ENCODE measurements around the gene CDH16.
"Not testable (repeated sequence)": the region's sequence is repeated elsewhere in the genome, so short reads cannot be mapped to it uniquely, and the experiment has no call there.

Gene CDH16

DNA sequence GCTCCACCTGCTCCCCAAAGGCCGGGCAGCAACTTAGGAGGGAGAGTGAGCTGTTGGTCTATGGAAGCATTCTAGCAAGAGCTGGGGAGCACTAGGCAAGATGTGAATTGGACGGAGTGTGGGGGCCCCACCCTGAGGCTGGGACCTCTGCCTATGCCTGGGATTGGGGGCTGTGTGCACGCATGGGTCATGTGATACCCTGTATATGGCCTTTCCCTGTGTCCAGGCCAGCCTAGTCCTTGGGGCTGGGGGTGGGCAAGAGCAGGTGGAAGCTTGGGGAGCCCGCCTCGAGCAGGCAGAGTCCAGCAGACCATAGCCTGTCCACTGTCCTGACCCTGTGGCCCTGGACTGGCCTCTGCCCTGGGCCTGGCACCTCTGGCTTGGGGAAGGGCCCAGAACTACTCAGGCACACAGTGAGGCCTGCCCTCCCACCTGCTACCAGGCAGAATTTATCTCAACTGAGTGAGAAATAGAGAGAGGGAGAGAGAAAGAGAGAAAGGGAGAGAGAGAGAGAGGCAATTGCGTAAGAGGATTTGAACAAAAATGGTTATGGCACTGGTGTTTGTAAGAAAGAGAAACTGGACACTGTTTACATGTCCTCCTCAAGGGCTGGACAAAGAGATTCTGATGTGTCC lies 19.3 kb downstream of the CDH16 start:
- Histone ChIP-seq H3K27me3 (ENCODE audit: control insufficient read depth, insufficient read depth, low read length) (no peaks in the 10 kb centered on the region), H3K4me2 (ENCODE audit: low read length) (peak overlapping the region; percentile 39), H3K4me1 (ENCODE audit: control insufficient read depth, insufficient read depth, low read length) (peaks cover 13% of the 10 kb centered on the region), H3K9me3 (replicated peaks; ENCODE audit: low read length) (no peaks in the 10 kb centered on the region), H3K9ac (ENCODE audit: low read depth, low read length) (no peak overlapping the region), H3K36me3 (ENCODE audit: insufficient read depth, low read length) (no peaks in the 10 kb centered on the region), H3K4me3 (ENCODE audit: low read length) (no peak overlapping the region)

DNA sequence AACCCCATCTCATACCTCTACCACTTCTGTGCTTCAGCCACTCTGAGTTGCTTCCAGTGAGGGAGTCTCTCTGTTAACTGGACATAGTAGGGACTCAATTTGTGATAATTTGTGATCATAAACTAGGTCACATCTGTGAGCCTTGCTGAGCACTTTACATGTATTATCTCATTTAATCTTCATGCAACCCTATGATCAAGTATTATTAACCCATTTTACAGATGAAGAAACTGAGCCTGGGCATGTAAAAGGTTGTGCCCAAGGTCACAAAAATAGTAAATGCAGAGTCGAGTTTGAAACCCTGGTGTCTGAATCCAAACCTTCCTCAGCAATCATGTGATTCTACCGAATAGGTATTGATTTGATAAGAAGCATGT lies 19.8 kb downstream of the CDH16 start:
- no peak overlapping the region for H3K4me3 ChIP-seq (ENCODE audit: low read length)
- H3K27me3 ChIP-seq (ENCODE audit: control insufficient read depth, insufficient read depth, low read length): no peaks in the 10 kb centered on the region
- H3K9ac ChIP-seq (ENCODE audit: low read depth, low read length): no peak overlapping the region
- peaks cover 13% of the 10 kb centered on the region for H3K4me1 ChIP-seq (ENCODE audit: control insufficient read depth, insufficient read depth, low read length)
- no peaks in the 10 kb centered on the region for H3K9me3 ChIP-seq (replicated peaks; ENCODE audit: low read length)
- no peak overlapping the region for H3K4me2 ChIP-seq (ENCODE audit: low read length)
- H3K36me3 ChIP-seq (ENCODE audit: insufficient read depth, low read length): no peaks in the 10 kb centered on the region

DNA sequence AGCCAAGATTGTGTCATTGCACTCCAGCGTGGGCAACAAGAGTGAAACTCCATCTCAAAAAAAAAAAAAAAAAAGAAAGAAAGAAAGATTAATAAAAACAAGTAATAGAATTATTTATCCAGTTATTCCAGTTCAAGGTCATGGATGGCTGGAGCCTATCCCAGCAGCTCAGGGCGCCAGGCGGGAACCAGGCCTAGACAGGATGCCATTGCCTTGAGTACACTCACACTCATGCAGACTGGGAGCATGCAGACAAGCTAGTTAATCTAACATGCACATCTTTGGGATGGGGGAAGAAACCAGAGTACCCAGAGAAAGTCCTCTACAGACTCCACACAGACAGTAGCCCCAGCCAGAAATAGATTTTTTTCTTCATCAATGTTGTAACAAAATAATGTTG lies 20.5 kb downstream of the CDH16 start:
- H3K4me1 ChIP-seq (ENCODE audit: control insufficient read depth, insufficient read depth, low read length): peaks cover 13% of the 10 kb centered on the region
- H3K27me3 ChIP-seq (ENCODE audit: control insufficient read depth, insufficient read depth, low read length): no peaks in the 10 kb centered on the region
- H3K4me2 ChIP-seq (ENCODE audit: low read length): no peak overlapping the region
- H3K9me3 ChIP-seq (replicated peaks; ENCODE audit: low read length): no peaks in the 10 kb centered on the region
- H3K36me3 ChIP-seq (ENCODE audit: insufficient read depth, low read length): no peaks in the 10 kb centered on the region
- no peak overlapping the region for H3K4me3 ChIP-seq (ENCODE audit: low read length)
- H3K9ac ChIP-seq (ENCODE audit: low read depth, low read length): no peak overlapping the region

DNA sequence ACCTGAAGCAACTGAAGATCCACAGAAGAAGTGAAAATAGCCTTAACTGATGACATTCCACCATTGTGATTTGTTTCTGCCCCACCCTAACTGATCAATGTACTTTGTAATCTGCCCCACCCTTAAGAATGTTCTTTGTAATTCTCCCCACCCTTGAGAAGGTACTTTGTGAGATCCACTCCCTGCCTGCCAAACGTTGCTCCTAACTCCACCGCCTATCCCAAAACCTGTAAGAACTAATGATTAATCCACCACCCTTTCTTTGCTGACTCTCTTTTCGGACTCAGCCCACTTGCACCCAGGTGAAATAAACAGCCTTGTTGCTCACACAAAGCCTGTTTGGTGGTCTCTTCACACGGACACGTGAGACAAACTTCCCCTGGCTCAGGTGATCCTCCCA lies 22.0 kb downstream of the CDH16 start:
- H3K4me1 ChIP-seq (ENCODE audit: control insufficient read depth, insufficient read depth, low read length): peaks cover 13% of the 10 kb centered on the region
- H3K36me3 ChIP-seq (ENCODE audit: insufficient read depth, low read length); H3K4me2 ChIP-seq (ENCODE audit: low read length); H3K9ac ChIP-seq (ENCODE audit: low read depth, low read length); H3K4me3 ChIP-seq (ENCODE audit: low read length); H3K9me3 ChIP-seq (replicated peaks; ENCODE audit: low read length); H3K27me3 ChIP-seq (ENCODE audit: control insufficient read depth, insufficient read depth, low read length): not testable (repeated sequence)

DNA sequence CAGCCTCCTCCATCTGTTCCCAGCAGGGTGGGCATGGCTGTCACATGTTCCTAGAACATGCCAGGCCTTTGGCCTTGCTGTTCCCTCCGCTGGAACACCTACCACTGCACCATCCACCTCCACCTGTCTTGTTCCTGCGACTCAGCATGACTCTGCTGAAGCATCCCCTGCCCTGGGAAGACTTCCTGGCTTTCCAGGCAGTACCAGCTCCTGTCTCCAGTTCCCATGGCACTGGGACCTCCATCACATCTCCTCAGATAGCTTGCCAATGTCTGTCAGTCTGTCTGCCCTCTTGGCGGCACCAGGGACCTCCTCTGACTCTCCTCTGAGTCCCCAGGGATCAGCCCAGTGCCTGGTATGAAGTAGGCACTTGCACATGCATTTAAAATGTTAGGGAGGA lies 22.7 kb downstream of the CDH16 start:
- Histone ChIP-seq H3K9ac (ENCODE audit: low read depth, low read length) (peak overlapping the region; percentile 2), H3K9me3 (replicated peaks; ENCODE audit: low read length) (no peaks in the 10 kb centered on the region), H3K36me3 (ENCODE audit: insufficient read depth, low read length) (peaks cover 2% of the 10 kb centered on the region), H3K4me3 (ENCODE audit: low read length) (no peak overlapping the region), H3K4me1 (ENCODE audit: control insufficient read depth, insufficient read depth, low read length) (peaks cover 13% of the 10 kb centered on the region), H3K4me2 (ENCODE audit: low read length) (no peak overlapping the region), H3K27me3 (ENCODE audit: control insufficient read depth, insufficient read depth, low read length) (no peaks in the 10 kb centered on the region)

DNA sequence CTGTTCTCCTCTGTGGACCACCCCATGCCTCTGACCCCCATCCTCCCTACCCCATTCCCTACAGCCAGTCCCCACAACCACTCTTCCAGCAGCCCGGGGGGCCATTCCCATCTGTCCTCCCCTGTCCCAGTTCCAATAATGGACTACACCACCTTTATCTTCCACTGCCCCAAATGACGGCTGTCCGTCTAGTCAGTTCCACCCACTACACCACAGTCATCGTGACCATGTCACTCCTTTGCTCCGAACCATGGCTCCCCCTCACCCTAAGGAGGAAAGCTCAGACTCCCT lies 23.1 kb downstream of the CDH16 start:
- Histone ChIP-seq H3K36me3 (ENCODE audit: insufficient read depth, low read length) (peaks cover 3% of the 10 kb centered on the region), H3K9me3 (replicated peaks; ENCODE audit: low read length) (no peaks in the 10 kb centered on the region), H3K4me1 (ENCODE audit: control insufficient read depth, insufficient read depth, low read length) (peaks cover 13% of the 10 kb centered on the region), H3K4me2 (ENCODE audit: low read length) (no peak overlapping the region), H3K4me3 (ENCODE audit: low read length) (no peak overlapping the region), H3K27me3 (ENCODE audit: control insufficient read depth, insufficient read depth, low read length) (no peaks in the 10 kb centered on the region), H3K9ac (ENCODE audit: low read depth, low read length) (peak overlapping the region; percentile 2)

DNA sequence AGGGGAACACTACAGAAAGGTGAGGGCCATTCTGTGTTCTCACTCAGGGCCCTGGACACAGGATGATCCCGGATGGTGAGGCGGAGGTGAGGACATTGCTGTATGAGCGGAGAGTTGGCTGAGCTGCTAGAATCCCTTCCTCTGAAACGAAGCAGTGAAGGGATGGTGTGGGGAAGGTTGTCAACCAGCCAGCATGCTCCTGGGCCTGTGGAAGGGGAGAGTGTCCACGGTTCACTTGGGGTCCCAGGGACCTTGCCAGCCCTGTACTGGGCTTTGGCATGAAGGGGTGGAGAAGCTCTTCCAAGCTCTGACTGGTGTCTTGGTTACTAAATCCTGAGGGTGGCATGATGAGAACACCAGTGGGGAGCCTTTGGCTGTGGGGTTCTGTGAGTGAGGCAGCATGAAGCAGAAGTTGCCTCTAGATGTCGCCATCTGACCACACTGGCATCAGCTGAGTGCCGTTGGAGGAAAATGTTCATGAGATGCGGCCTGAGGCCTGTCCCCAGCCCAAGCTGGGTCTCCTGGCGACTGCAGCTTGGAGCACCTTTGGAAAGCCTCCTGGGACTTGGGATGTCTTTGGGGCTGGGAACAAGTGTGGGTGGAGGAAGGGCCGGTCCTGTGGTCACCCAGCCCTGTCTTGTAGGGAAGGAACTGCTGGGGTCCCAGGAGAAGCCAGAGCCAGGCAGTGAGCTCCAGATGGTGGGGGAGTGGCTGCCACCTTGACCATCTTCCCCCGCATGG lies 23.6 kb downstream of the CDH16 start:
- Histone ChIP-seq H3K9me3 (replicated peaks; ENCODE audit: low read length) (no peaks in the 10 kb centered on the region), H3K27me3 (ENCODE audit: control insufficient read depth, insufficient read depth, low read length) (no peaks in the 10 kb centered on the region), H3K4me1 (ENCODE audit: control insufficient read depth, insufficient read depth, low read length) (peaks cover 9% of the 10 kb centered on the region), H3K9ac (ENCODE audit: low read depth, low read length) (no peak overlapping the region), H3K4me3 (ENCODE audit: low read length) (no peak overlapping the region), H3K36me3 (ENCODE audit: insufficient read depth, low read length) (peaks cover 3% of the 10 kb centered on the region), H3K4me2 (ENCODE audit: low read length) (no peak overlapping the region)

DNA sequence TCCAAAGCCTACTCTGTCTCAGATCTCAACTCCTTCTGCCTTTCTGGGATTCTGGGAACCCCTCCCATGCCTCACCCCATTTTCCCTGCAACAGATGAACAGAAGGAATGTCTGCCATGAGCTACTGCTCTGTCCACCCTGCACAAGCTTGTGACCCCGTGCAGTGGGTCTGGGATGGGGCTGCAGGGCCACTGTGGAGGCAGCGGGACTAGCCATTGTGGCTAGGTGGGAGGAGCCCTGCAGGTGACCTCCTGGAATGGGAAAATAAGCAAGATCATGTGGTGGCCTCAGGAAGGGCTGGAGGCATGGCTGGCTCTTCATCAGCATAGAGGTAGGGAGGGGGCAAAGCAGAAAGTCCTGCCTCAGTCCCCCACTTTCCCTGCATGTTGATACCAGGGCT lies 24.6 kb downstream of the CDH16 start:
- H3K9ac ChIP-seq (ENCODE audit: low read depth, low read length): no peak overlapping the region
- no peaks in the 10 kb centered on the region for H3K27me3 ChIP-seq (ENCODE audit: control insufficient read depth, insufficient read depth, low read length)
- H3K9me3 ChIP-seq (replicated peaks; ENCODE audit: low read length): no peaks in the 10 kb centered on the region
- no peaks in the 10 kb centered on the region for H3K4me1 ChIP-seq (ENCODE audit: control insufficient read depth, insufficient read depth, low read length)
- H3K4me2 ChIP-seq (ENCODE audit: low read length): no peak overlapping the region
- H3K36me3 ChIP-seq (ENCODE audit: insufficient read depth, low read length): peaks cover 3% of the 10 kb centered on the region
- no peak overlapping the region for H3K4me3 ChIP-seq (ENCODE audit: low read length)

DNA sequence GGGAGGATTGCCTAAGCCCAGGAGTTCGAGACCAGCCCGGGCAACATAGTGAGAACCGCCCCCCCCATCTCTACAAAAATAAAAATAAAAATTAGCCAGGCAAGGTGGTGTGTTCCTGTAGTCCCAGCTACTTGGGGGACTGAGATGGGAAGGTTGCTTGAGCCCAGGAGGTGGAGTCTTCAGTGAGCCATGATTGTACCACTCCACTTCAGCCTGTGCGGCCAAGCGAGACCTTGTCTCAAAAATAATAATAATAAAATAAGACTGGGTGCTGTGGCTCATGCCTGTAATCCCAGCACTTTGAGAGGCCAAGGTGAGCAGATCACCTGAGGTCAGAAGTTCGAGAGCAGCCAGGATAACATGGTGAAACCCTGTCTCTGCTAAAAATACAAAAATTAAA lies 26.9 kb downstream of the CDH16 start:
- H3K9ac ChIP-seq (ENCODE audit: low read depth, low read length): no peak overlapping the region
- H3K4me2 ChIP-seq (ENCODE audit: low read length): no peak overlapping the region
- no peaks in the 10 kb centered on the region for H3K9me3 ChIP-seq (replicated peaks; ENCODE audit: low read length)
- H3K36me3 ChIP-seq (ENCODE audit: insufficient read depth, low read length): peaks cover 6% of the 10 kb centered on the region
- H3K4me1 ChIP-seq (ENCODE audit: control insufficient read depth, insufficient read depth, low read length): peaks cover 1% of the 10 kb centered on the region
- H3K4me3 ChIP-seq (ENCODE audit: low read length): no peak overlapping the region
- no peaks in the 10 kb centered on the region for H3K27me3 ChIP-seq (ENCODE audit: control insufficient read depth, insufficient read depth, low read length)

DNA sequence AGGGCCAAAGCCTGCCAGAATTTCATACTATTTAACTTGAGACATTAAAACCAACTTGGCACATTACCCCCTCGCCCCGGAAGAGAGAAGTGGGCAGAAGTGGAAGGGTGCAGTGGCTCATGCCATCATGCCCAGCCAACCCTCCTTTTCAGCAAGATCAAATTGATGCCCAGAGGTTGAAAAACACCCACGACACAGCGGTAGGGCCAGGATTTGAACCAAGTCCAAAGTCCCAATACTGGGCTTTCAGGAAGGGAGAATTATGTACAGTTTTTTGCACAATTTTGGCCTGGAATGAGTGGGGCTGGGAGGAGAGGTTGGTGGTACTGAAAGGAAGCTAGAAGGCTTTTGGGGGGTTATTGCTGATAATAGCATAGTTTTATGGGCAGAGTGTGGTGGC lies 27.3 kb downstream of the CDH16 start:
- H3K4me3 ChIP-seq (ENCODE audit: low read length): no peak overlapping the region
- no peaks in the 10 kb centered on the region for H3K9me3 ChIP-seq (replicated peaks; ENCODE audit: low read length)
- peaks cover 9% of the 10 kb centered on the region for H3K36me3 ChIP-seq (ENCODE audit: insufficient read depth, low read length)
- peaks cover 6% of the 10 kb centered on the region for H3K4me1 ChIP-seq (ENCODE audit: control insufficient read depth, insufficient read depth, low read length)
- no peak overlapping the region for H3K4me2 ChIP-seq (ENCODE audit: low read length)
- no peak overlapping the region for H3K9ac ChIP-seq (ENCODE audit: low read depth, low read length)
- no peaks in the 10 kb centered on the region for H3K27me3 ChIP-seq (ENCODE audit: control insufficient read depth, insufficient read depth, low read length)

DNA sequence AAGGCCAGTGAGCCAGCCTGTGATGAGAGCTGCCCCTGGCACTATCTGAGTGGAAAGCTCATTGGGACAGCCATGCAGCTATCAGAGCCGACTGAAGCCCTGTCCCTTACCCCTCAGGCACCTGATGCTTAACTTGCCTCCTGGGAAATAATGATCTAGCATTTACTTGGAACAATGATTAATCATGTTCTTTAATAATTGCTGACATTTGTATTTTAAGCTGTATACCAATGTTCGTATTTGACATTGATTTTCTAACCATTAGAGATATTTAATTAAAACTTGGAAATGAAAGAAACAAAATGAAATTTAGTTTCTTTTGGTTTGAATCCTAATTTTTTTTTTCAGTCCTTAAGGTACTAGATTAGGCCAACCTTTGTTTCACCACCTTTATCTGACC lies 27.9 kb downstream of the CDH16 start:
- peaks cover 13% of the 10 kb centered on the region for H3K36me3 ChIP-seq (ENCODE audit: insufficient read depth, low read length)
- H3K4me2 ChIP-seq (ENCODE audit: low read length): no peak overlapping the region
- H3K9ac ChIP-seq (ENCODE audit: low read depth, low read length): no peak overlapping the region
- H3K27me3 ChIP-seq (ENCODE audit: control insufficient read depth, insufficient read depth, low read length): no peaks in the 10 kb centered on the region
- H3K4me3 ChIP-seq (ENCODE audit: low read length): no peak overlapping the region
- H3K4me1 ChIP-seq (ENCODE audit: control insufficient read depth, insufficient read depth, low read length): peaks cover 9% of the 10 kb centered on the region
- no peaks in the 10 kb centered on the region for H3K9me3 ChIP-seq (replicated peaks; ENCODE audit: low read length)

DNA sequence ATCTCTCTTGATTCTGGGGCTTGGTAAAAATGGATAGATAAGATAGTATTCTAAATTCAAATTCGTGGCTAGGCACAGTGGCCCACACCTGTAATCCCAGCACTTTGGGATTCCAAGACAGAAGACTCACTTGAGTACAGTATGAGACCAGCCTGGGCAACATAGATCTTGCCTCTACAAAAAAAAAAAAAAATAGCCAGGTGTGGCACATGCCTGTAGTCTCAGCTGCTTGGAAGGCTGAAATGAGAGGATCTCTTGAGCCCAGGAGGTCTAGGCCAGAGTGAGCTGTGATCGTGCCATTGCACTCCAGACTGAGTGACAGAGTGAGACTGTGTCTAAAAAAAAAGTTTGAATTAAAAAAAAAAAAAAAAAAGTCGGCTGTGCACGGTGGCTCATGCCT lies 29.1 kb downstream of the CDH16 start:
- Histone ChIP-seq H3K9me3 (replicated peaks; ENCODE audit: low read length) (no peaks in the 10 kb centered on the region), H3K4me1 (ENCODE audit: control insufficient read depth, insufficient read depth, low read length) (peaks cover 9% of the 10 kb centered on the region), H3K4me2 (ENCODE audit: low read length) (no peak overlapping the region), H3K36me3 (ENCODE audit: insufficient read depth, low read length) (peaks cover 25% of the 10 kb centered on the region), H3K9ac (ENCODE audit: low read depth, low read length) (no peak overlapping the region), H3K4me3 (ENCODE audit: low read length) (no peak overlapping the region), H3K27me3 (ENCODE audit: control insufficient read depth, insufficient read depth, low read length) (no peaks in the 10 kb centered on the region)
